GM23248 (cell line): Measurements from ENCODE around the gene BASP1.

ENCODE experiments used
- EZH2 ChIP-seq: fragments of 200-600 bp; sonication (generic); IDR thresholded peaks from 2 replicates; pipeline ENCODE4 v1.6.1; 2018; ENCODE audit warnings: antibody characterized with exemption, mild to moderate bottlenecking; ENCODE audit not compliant: insufficient read depth, poor library complexity, severe bottlenecking
- EZH2phosphoT487 ChIP-seq: fragments of 200-600 bp; sonication (generic); IDR thresholded peaks from 2 replicates; pipeline ENCODE4 v1.6.1; 2018; ENCODE audit warnings: antibody characterized with exemption, moderate library complexity, mild to moderate bottlenecking, low read depth; ENCODE audit not compliant: insufficient read depth

DNA sequence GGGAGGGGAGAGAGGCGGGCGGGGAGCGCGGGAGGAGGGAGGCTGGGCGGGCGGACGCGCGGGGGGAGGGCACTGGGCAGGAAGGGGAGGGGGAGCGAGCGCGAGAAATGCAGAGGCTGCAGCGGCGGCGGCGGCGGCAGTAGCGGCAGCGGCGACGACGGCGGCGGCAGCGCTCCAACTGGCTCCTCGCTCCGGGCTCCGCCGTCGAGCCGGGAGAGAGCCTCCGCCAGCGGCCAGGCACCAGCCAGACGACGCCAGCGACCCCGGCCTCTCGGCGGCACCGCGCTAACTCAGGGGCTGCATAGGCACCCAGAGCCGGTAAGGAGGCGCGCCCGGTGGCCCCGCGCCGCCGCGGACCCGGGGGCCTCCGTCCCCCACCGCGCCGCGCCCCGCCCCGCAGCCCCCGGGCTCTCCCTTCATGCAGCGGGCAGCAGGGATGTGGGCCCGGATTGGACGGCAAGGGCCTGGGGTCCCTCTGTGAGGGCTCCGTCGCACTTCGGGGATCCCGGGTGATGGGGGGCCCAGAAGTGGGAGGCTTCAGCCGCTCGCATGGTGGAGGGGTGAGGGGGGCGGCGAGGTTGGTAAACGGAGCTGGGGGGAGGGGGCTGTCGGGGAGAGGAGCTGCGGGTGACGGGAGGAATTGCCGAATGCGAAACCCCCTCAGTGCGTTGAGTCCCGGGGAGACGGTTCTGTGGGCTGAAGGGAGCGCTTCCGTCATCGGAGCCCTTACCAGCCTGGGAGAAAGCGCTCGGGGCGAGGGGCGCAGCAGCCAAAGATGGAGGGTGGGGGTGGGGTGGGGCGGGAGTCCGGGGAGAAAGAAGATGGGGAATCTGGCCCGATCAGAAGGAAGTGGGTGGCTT, at the start of gene BASP1:
- TF ChIP-seq EZH2 (no peak), EZH2phosphoT487 (no peak)
